Liver (tissue), 9 donors: ENCODE results near the gene STK39. TPM values are rescaled to one million over a fixed set of nuclear protein-coding genes. Genes with fewer than 3 reads are reported as not detected.

Experiments used
- DNase-seq: peaks from one replicate; pipeline ENCODE4 v3.0.0-alpha.2; 2017; ENCODE audit warnings: low spot score
- H3K27ac ChIP-seq, 2 donors: one replicate each; pipeline ENCODE4 v1.7.0; 2013; ENCODE audit warnings: inconsistent platforms in 2 of 2, low read length in 2 of 2, control low read depth in 1 of 2, low read depth in 1 of 2, mild to moderate bottlenecking in 1 of 2
- H3K27me3 ChIP-seq, 4 donors: one replicate each; pipeline versions ENCODE4 v1.6.1 to v1.7.0; 2013; ENCODE audit warnings: low read length in 3 of 4, inconsistent platforms in 1 of 4, mild to moderate bottlenecking in 1 of 4, moderate library complexity in 1 of 4; ENCODE audit not compliant: control insufficient read depth in 4 of 4, insufficient read depth in 4 of 4
- H3K36me3 ChIP-seq, 4 donors: one replicate each; pipeline versions ENCODE4 v1.6.1 to v1.7.0; 2013; ENCODE audit warnings: low read length in 3 of 4, mild to moderate bottlenecking in 3 of 4, low read depth in 1 of 4, moderate library complexity in 1 of 4; ENCODE audit not compliant: control insufficient read depth in 4 of 4, insufficient read depth in 3 of 4
- H3K4me1 ChIP-seq, 4 donors: one replicate each; pipeline versions ENCODE4 v1.6.1 to v1.7.0; 2013; ENCODE audit warnings: low read length in 3 of 4, mild to moderate bottlenecking in 3 of 4, moderate library complexity in 1 of 4; ENCODE audit not compliant: control insufficient read depth in 4 of 4, insufficient read depth in 4 of 4
- H3K4me3 ChIP-seq, 3 donors: one replicate each; pipeline versions ENCODE4 v1.6.1 to v1.7.0; 2013; ENCODE audit warnings: low read length in 3 of 3, control low read depth in 1 of 3, low read depth in 1 of 3, mild to moderate bottlenecking in 1 of 3
- H3K9ac ChIP-seq, 2 donors: one replicate each; pipeline ENCODE4 v1.7.0; 2013; ENCODE audit warnings: low read length in 2 of 2, mild to moderate bottlenecking in 2 of 2, moderate library complexity in 2 of 2, control low read depth in 1 of 2, low read depth in 1 of 2
- H3K9me3 ChIP-seq, 4 donors: one replicate each; pipeline versions ENCODE4 v1.6.1 to v1.7.0; 2013; ENCODE audit warnings: low read length in 3 of 4; ENCODE audit not compliant: control insufficient read depth in 4 of 4
- EGR1 ChIP-seq, 2 donors: IDR thresholded peaks; 2 replicates each; pipeline ENCODE4 v1.6.1; 2016 to 2018; ENCODE audit warnings: antibody characterized with exemption in 2 of 2, low read depth in 2 of 2
- FOXA1 ChIP-seq: IDR thresholded peaks from 2 replicates; pipeline ENCODE4 v1.6.1; 2016; ENCODE audit warnings: antibody characterized with exemption
- FOXA2 ChIP-seq: IDR thresholded peaks from 2 replicates; pipeline ENCODE4 v1.6.1; 2016; ENCODE audit warnings: antibody characterized with exemption
- GABPA ChIP-seq, 2 donors: IDR thresholded peaks in 1 of 2; conservative IDR thresholded peaks in 1 of 2; 2 replicates each; pipeline ENCODE4 v1.6.1; 2016; ENCODE audit warnings: antibody characterized with exemption in 2 of 2, mild to moderate bottlenecking in 1 of 2, moderate library complexity in 1 of 2
- HNF4A ChIP-seq, 2 donors: conservative IDR thresholded peaks; 2 replicates each; pipeline ENCODE4 v1.6.1; 2016; ENCODE audit warnings: antibody characterized with exemption in 2 of 2, mild to moderate bottlenecking in 2 of 2
- HNF4G ChIP-seq: IDR thresholded peaks from 2 replicates; pipeline ENCODE4 v1.6.1; 2016; ENCODE audit warnings: antibody characterized with exemption
- JUND ChIP-seq, 2 donors: IDR thresholded peaks; 2 replicates each; pipeline ENCODE4 v1.6.1; 2016; ENCODE audit warnings: antibody characterized with exemption in 2 of 2
- NR2F2 ChIP-seq: IDR thresholded peaks from 2 replicates; pipeline ENCODE4 v1.6.1; 2016; ENCODE audit warnings: antibody characterized with exemption
- RAD21 ChIP-seq, 2 donors: IDR thresholded peaks; 2 replicates each; pipeline ENCODE4 v1.6.1; 2016; ENCODE audit warnings: antibody characterized with exemption in 2 of 2, mild to moderate bottlenecking in 2 of 2
- RXRA ChIP-seq, 2 donors: IDR thresholded peaks; 2 replicates each; pipeline ENCODE4 v1.6.1; 2017 to 2018; ENCODE audit warnings: antibody characterized with exemption in 2 of 2, mild to moderate bottlenecking in 1 of 2
- SP1 ChIP-seq: IDR thresholded peaks from 2 replicates; pipeline ENCODE4 v1.6.1; 2018; ENCODE audit warnings: antibody characterized with exemption, mild to moderate bottlenecking
- TAF1 ChIP-seq: conservative IDR thresholded peaks from 2 replicates; pipeline ENCODE4 v1.6.1; 2016; ENCODE audit warnings: antibody characterized with exemption, mild to moderate bottlenecking
- YY1 ChIP-seq: IDR thresholded peaks from 2 replicates; pipeline ENCODE4 v1.6.1; 2016; ENCODE audit warnings: antibody characterized with exemption, mild to moderate bottlenecking
- WGBS: extraction: QIAGEN DNeasy Blood & Tissue Kit; methylation state at CpG from one replicate; pipeline ENCODE4 v1.1.7; 2013; 5-methylcytosine and 5-hydroxymethylcytosine counted together
- polyA plus RNA-seq, 2 donors: library from polyadenylated mRNA; stranded (reverse) in 1 of 2; unstranded in 1 of 2; fragments of 200-250 nt in 1 of 2; fragments of >200 nt in 1 of 2; fragmentation: Nextera tagmentation in 1 of 2; extraction: Ambion mirVana in 1 of 2; gene quantifications; one replicate each; pipeline versions ENCODE4 v1.2.1 to v1.2.3, GENCODE V29; 2013 to 2015
- total RNA-seq, 2 donors: library from RNA; depleted of rRNA; stranded (reverse); fragments of >200 nt; gene quantifications; one replicate each; pipeline ENCODE4 v1.2.3, GENCODE V29; 2014
- TF ChIP-seq, protein P1 (sequence below): IDR thresholded peaks from 2 replicates; pipeline ENCODE4 v1.6.1; 2016; ENCODE audit warnings: antibody characterized with exemption
- TF ChIP-seq, protein P2 (sequence below): IDR thresholded peaks from 2 replicates; pipeline ENCODE4 v1.6.1; 2016; ENCODE audit warnings: antibody characterized with exemption, mild to moderate bottlenecking
- TF ChIP-seq, protein P3 (sequence below): fragments of 150-350 bp; IDR thresholded peaks from 2 replicates; pipeline ENCODE4 v1.5.1; 2017; ENCODE audit warnings: improper control_type of control experiment, low read depth, low read length; ENCODE audit not compliant: missing input control
- TF ChIP-seq, protein P4 (sequence below): IDR thresholded peaks from 2 replicates; pipeline ENCODE4 v1.6.1; 2016; ENCODE audit warnings: antibody characterized with exemption
- TF ChIP-seq, protein P5 (sequence below): IDR thresholded peaks from 2 replicates; pipeline ENCODE4 v1.6.1; 2016; ENCODE audit warnings: antibody characterized with exemption
- donor health status: healthy.
- donor health status: healthy.
- donor health status: healthy.
- donor health status: healthy.
- donor health status: healthy.

STK39 gene
- total and polyA plus RNA-seq, 4 donors = 0.29 to 1.8 (median 0.73) TPM

DNA sequence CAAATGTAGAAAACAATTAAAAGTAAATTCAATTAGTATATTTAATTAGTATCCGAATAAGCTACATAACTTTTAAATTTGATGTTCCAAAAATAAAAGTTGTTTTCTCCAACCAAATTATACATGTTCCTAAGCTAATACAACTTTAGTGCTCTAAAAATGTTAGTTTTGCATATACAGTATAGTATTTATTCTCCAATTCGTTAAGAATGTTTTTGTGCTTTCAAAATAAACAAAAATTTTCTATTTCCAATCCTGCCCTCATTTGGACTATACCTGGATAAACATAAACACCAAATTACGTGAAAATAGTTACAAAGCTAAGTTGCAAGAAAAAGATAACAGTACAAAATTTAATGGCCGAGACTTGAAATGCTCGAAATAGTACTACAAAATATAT, 71.9 kb downstream of the STK39 start:
- no peaks in the 10 kb centered on the region for H3K36me3 ChIP-seq
- H3K9ac ChIP-seq = no peak overlapping the region
- WGBS = 83% methylated on average over 5 of the region's 5 CpGs
- H3K4me1 ChIP-seq = no peaks in the 10 kb centered on the region
- no peaks in the 10 kb centered on the region for H3K9me3 ChIP-seq
- TF ChIP-seq GABPA (IDR thresholded peaks at IDR 0.05 in 1 of 2, conservative IDR thresholded peaks at IDR 0.05 in 1 of 2) (no peak), RXRA (IDR thresholded peaks at IDR 0.05) (no peak), SP1 (no peak), YY1 (no peak), EGR1 (IDR thresholded peaks at IDR 0.05; ENCODE audit: low read depth in 2 of 2) (no peak), FOXA2 (no peak), HNF4G (no peak), RAD21 (IDR thresholded peaks at IDR 0.05) (no peak), NR2F2 (no peak), HNF4A (conservative IDR thresholded peaks at IDR 0.05) (no peak), TAF1 (no peak), JUND (IDR thresholded peaks at IDR 0.05) (no peak), FOXA1 (no peak)
- TF ChIP-seq, protein P1, sequence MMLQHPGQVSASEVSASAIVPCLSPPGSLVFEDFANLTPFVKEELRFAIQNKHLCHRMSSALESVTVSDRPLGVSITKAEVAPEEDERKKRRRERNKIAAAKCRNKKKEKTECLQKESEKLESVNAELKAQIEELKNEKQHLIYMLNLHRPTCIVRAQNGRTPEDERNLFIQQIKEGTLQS = no peak
- TF ChIP-seq, protein P2, sequence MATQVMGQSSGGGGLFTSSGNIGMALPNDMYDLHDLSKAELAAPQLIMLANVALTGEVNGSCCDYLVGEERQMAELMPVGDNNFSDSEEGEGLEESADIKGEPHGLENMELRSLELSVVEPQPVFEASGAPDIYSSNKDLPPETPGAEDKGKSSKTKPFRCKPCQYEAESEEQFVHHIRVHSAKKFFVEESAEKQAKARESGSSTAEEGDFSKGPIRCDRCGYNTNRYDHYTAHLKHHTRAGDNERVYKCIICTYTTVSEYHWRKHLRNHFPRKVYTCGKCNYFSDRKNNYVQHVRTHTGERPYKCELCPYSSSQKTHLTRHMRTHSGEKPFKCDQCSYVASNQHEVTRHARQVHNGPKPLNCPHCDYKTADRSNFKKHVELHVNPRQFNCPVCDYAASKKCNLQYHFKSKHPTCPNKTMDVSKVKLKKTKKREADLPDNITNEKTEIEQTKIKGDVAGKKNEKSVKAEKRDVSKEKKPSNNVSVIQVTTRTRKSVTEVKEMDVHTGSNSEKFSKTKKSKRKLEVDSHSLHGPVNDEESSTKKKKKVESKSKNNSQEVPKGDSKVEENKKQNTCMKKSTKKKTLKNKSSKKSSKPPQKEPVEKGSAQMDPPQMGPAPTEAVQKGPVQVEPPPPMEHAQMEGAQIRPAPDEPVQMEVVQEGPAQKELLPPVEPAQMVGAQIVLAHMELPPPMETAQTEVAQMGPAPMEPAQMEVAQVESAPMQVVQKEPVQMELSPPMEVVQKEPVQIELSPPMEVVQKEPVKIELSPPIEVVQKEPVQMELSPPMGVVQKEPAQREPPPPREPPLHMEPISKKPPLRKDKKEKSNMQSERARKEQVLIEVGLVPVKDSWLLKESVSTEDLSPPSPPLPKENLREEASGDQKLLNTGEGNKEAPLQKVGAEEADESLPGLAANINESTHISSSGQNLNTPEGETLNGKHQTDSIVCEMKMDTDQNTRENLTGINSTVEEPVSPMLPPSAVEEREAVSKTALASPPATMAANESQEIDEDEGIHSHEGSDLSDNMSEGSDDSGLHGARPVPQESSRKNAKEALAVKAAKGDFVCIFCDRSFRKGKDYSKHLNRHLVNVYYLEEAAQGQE = no peak
- TF ChIP-seq, protein P3, sequence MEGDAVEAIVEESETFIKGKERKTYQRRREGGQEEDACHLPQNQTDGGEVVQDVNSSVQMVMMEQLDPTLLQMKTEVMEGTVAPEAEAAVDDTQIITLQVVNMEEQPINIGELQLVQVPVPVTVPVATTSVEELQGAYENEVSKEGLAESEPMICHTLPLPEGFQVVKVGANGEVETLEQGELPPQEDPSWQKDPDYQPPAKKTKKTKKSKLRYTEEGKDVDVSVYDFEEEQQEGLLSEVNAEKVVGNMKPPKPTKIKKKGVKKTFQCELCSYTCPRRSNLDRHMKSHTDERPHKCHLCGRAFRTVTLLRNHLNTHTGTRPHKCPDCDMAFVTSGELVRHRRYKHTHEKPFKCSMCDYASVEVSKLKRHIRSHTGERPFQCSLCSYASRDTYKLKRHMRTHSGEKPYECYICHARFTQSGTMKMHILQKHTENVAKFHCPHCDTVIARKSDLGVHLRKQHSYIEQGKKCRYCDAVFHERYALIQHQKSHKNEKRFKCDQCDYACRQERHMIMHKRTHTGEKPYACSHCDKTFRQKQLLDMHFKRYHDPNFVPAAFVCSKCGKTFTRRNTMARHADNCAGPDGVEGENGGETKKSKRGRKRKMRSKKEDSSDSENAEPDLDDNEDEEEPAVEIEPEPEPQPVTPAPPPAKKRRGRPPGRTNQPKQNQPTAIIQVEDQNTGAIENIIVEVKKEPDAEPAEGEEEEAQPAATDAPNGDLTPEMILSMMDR = no peak
- TF ChIP-seq, protein P4, sequence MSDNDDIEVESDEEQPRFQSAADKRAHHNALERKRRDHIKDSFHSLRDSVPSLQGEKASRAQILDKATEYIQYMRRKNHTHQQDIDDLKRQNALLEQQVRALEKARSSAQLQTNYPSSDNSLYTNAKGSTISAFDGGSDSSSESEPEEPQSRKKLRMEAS = no peak
- TF ChIP-seq, protein P5, sequence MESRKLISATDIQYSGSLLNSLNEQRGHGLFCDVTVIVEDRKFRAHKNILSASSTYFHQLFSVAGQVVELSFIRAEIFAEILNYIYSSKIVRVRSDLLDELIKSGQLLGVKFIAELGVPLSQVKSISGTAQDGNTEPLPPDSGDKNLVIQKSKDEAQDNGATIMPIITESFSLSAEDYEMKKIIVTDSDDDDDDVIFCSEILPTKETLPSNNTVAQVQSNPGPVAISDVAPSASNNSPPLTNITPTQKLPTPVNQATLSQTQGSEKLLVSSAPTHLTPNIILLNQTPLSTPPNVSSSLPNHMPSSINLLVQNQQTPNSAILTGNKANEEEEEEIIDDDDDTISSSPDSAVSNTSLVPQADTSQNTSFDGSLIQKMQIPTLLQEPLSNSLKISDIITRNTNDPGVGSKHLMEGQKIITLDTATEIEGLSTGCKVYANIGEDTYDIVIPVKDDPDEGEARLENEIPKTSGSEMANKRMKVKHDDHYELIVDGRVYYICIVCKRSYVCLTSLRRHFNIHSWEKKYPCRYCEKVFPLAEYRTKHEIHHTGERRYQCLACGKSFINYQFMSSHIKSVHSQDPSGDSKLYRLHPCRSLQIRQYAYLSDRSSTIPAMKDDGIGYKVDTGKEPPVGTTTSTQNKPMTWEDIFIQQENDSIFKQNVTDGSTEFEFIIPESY = no peak
- H3K27me3 ChIP-seq = peaks cover 0 to 3% (median 0%) of the 10 kb centered on the region in 4 donors
- no peak overlapping the region for H3K27ac ChIP-seq
- DNase-seq = no peak
- H3K4me3 ChIP-seq = no peak overlapping the region
